ENCODE data around the gene EIF2S1. TPM values are rescaled to one million over a fixed set of nuclear protein-coding genes. Genes with fewer than 3 reads are reported as not detected.

Gene EIF2S1
- total RNA-seq, 2 donors from 2014 or later: 64.4 to 75.4 TPM

GRCh38 chr14:67377916-67378315 is 17.8 kb downstream of the EIF2S1 start:
- no peak overlapping the region for H3K27ac ChIP-seq
- H3K27me3 ChIP-seq: no peaks in the 10 kb centered on the region
- H3K36me3 ChIP-seq: peaks cover 81% of the 10 kb centered on the region
- no peak for DNase-seq (ENCODE audit: low spot score)
- no peak overlapping the region for H3K4me3 ChIP-seq
- no peak for TF ChIP-seq CTCF (IDR thresholded peaks at IDR 0.05)
- no peaks in the 10 kb centered on the region for H3K4me1 ChIP-seq
- no peaks in the 10 kb centered on the region for H3K9me3 ChIP-seq

- Histone ChIP-seq H3K27ac (no peak overlapping the region), H3K36me3 (peaks cover 50% of the 10 kb centered on the region), H3K9me3 (no peaks in the 10 kb centered on the region), H3K4me3 (no peak overlapping the region), H3K4me1 (no peaks in the 10 kb centered on the region), H3K27me3 (no peaks in the 10 kb centered on the region)
- no peak for TF ChIP-seq CTCF (IDR thresholded peaks at IDR 0.05)
- no peak for DNase-seq (ENCODE audit: low spot score)
Observed at GRCh38 chr14:67385120-67385519, 25.0 kb downstream of the EIF2S1 start.

GRCh38 chr14:67385618-67386017 is 25.5 kb downstream of the EIF2S1 start:
- peaks cover 45% of the 10 kb centered on the region for H3K36me3 ChIP-seq
- H3K27ac ChIP-seq: no peak overlapping the region
- DNase-seq (ENCODE audit: low spot score): no peak

GRCh38 chr14:67387195-67387594 is 27.1 kb downstream of the EIF2S1 start:
- Histone ChIP-seq H3K27me3 (no peaks in the 10 kb centered on the region), H3K4me3 (no peak overlapping the region), H3K9me3 (no peaks in the 10 kb centered on the region), H3K4me1 (no peaks in the 10 kb centered on the region), H3K27ac (no peak overlapping the region), H3K36me3 (peaks cover 29% of the 10 kb centered on the region)
- no peak for DNase-seq (ENCODE audit: low spot score)
- TF ChIP-seq CTCF (IDR thresholded peaks at IDR 0.05): no peak

More at GRCh38 chr14:67385618-67386017, 25.5 kb downstream of the EIF2S1 start:
- Histone ChIP-seq H3K9me3 (no peaks in the 10 kb centered on the region), H3K27me3 (no peaks in the 10 kb centered on the region), H3K4me1 (no peaks in the 10 kb centered on the region), H3K4me3 (no peak overlapping the region)
- no peak for TF ChIP-seq CTCF (IDR thresholded peaks at IDR 0.05)

- H3K36me3 ChIP-seq: peaks cover 9% of the 10 kb centered on the region
- no peaks in the 10 kb centered on the region for H3K27me3 ChIP-seq
- DNase-seq (ENCODE audit: low spot score): no peak
- H3K27ac ChIP-seq: no peak overlapping the region
- no peaks in the 10 kb centered on the region for H3K9me3 ChIP-seq
- TF ChIP-seq CTCF (IDR thresholded peaks at IDR 0.05): no peak
- no peak overlapping the region for H3K4me3 ChIP-seq
- H3K4me1 ChIP-seq: no peaks in the 10 kb centered on the region
Observed at GRCh38 chr14:67389275-67389674, 29.1 kb downstream of the EIF2S1 start.

- H3K36me3 ChIP-seq: peaks cover 2% of the 10 kb centered on the region
- H3K4me3 ChIP-seq: no peak overlapping the region
- H3K27ac ChIP-seq: no peak overlapping the region
- no peak for DNase-seq (ENCODE audit: low spot score)
- no peak for TF ChIP-seq CTCF (IDR thresholded peaks at IDR 0.05)
- H3K9me3 ChIP-seq: no peaks in the 10 kb centered on the region
- H3K4me1 ChIP-seq: no peaks in the 10 kb centered on the region
- H3K27me3 ChIP-seq: no peaks in the 10 kb centered on the region
Observed at GRCh38 chr14:67389811-67390534, 29.8 kb downstream of the EIF2S1 start.
